Left cardiac atrium (tissue), 4 donors: ENCODE measurements around the gene ARHGEF4. TPM values are rescaled to one million over a fixed set of nuclear protein-coding genes. Genes with fewer than 3 reads are reported as not detected.

Experiments used
- ATAC-seq, 2 donors: fragments of 200-7000 bp; cut with Tn5 transposase; one replicate each; pipeline ENCODE4 v1.9.1; 2020; ENCODE audit warnings: mild to moderate bottlenecking in 2 of 2, moderate library complexity in 2 of 2
- DNase-seq: peaks from one replicate; pipeline ENCODE4 v3.0.0-alpha.2; 2020
- intact Hi-C, 2 donors: fragments of 100-400 bp; cut with DNase I; formaldehyde crosslinking; loops; one replicate each; pipeline versions ENCODE4 v1.14.1 to v1.15.1; 2022 to 2023
- total RNA-seq, 2 donors: library from RNA; stranded (reverse); fragmentation: NEBNext Ultra II Directional; extraction: Animal tissue kit (Norgen Biotek cat#: 25700); gene quantifications; one replicate each; pipeline ENCODE4 v1.2.1, GENCODE V29; 2021
- donor health status: DM: no; HTN: yes; CAD: no.
- donor health status: DM: no; HTN: yes; CAD: no; lungs with severe emphysema.
- donor health status: DM: yes; HTN: yes; CAD: no.
- donor health status: Dilated cardiomyopathy.

The ARHGEF4 gene
- total RNA-seq, 2 donors from 2014 or later: 3.9 to 8.3 TPM

DNA sequence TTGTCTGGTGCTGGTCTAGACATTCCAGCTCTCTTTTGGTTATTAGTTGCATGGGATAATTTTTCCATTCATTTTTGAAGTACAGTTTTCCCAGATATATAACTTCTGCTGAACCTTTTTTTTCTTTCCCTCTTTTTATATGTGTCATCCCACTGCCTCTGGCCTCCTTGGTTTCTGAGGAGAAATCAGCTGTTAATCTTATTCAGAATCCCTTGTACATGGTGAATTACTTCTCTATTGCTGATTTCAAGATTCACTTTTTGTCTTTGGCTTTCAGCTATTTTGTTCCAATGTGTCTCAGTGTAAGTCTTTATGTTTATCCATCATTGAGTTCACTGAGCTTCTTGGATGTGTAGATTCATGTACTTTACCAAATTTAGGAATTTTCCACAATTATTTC lies 99.7 kb downstream of the ARHGEF4 start:
- ATAC-seq (no peak), DNase-seq (no peak)
- intact Hi-C loops: no loop called here

GRCh38 chr2:130947967-130948366 lies 111.3 kb downstream of the ARHGEF4 start:
- ATAC-seq (no peak), DNase-seq (no peak)
- intact Hi-C loops: no loop called here

GRCh38 chr2:130949954-130950353 lies 113.2 kb downstream of the ARHGEF4 start:
- DNase-seq (no peak), ATAC-seq (no peak)
- intact Hi-C loops: no loop called here

- ATAC-seq (no peak), DNase-seq (no peak)
- intact Hi-C loops: no loop called here
These were observed 114.3 kb downstream of the ARHGEF4 start for GRCh38 chr2:130951018-130951417.

DNA sequence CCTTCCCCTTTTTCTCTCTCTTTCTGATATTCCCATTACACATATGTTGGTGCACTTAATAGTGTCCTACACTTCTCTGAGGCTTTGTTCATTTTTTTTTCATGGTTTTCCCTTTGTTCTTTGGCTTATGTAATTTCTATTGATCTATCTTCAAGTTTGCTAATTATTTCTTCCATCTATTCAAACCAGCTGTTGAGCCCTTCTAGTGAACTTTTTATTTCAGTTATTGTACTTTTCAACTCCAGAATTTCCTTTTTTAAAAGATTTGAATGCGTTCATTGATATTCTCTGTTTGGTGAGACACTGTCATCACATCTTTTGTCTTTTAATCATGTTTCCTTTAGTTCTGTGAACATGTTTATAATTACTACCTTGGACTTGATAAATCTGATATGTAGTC lies 118.2 kb downstream of the ARHGEF4 start:
- ATAC-seq (no peak), DNase-seq (no peak)
- intact Hi-C loops: no loop called here

DNA sequence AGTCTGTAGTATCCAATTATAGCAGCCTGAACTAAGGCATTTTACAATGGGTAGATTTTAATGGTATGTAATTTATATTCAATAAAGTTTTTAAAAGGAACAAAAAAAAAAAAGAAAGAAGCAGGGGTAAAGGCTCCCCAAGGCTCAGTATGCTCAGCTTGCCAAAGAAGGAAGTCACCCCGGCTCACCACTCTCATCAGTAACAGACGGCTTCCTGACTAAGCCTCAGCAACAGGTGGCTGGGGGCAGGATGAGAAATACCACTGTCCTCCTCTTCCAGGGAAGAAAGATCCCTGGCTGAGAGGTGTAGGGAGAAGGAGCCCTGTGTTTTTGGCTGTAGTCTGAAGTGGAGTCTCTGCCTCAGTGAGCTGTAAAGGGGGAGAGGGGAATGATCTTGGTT lies 121.2 kb downstream of the ARHGEF4 start:
- intact Hi-C loops: no loop called here
- no peak for DNase-seq
- no peak for ATAC-seq

GRCh38 chr2:130963196-130963848 lies 126.6 kb downstream of the ARHGEF4 start:
- DNase-seq (no peak), ATAC-seq (no peak)
- intact Hi-C loops: no loop called here

GRCh38 chr2:130963849-130964793 lies 127.4 kb downstream of the ARHGEF4 start:
- intact Hi-C loops: no loop called here
- DNase-seq (no peak), ATAC-seq (peak; percentile 61 to 71)

GRCh38 chr2:130964931-130965330 lies 128.2 kb downstream of the ARHGEF4 start:
- no peak for DNase-seq
- ATAC-seq: no peak
- intact Hi-C loops: no loop called here

- no peak for DNase-seq
- no peak for ATAC-seq
- intact Hi-C loops: no loop called here
These were observed 129.5 kb downstream of the ARHGEF4 start for GRCh38 chr2:130966149-130966774.

GRCh38 chr2:130966775-130967490 lies 130.2 kb downstream of the ARHGEF4 start:
- intact Hi-C loops: no loop called here
- no peak for ATAC-seq
- no peak for DNase-seq

DNA sequence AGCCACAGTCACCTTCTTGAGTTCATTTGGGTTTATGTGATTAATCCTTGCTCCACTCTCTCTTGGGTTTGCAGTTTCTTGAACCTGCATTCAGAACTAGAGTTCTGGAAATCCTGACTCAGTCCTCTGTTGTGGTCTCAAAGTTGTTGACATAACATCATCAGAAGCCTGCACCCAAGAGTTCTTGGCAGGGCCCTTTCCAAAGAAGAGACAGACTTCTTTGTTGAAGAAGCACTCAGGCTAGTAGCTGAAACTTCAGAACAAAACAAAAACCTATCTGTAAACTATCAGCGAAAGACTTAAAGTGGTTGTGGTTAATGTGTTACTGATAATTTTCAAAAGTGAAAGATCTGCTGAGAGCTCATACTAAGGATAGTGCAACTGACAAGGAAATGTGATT lies 135.7 kb downstream of the ARHGEF4 start:
- no peak for DNase-seq
- intact Hi-C loops: no loop called here

GRCh38 chr2:130975729-130976128 lies 139.0 kb downstream of the ARHGEF4 start:
- intact Hi-C loops: no loop called here
- no peak for ATAC-seq
- no peak for DNase-seq

More for the DNA sequence above, 135.7 kb downstream of the ARHGEF4 start:
- no peak for ATAC-seq

- ATAC-seq (no peak), DNase-seq (no peak)
- intact Hi-C loops: no loop called here
These were observed 140.0 kb downstream of the ARHGEF4 start for GRCh38 chr2:130976591-130977237.

DNA sequence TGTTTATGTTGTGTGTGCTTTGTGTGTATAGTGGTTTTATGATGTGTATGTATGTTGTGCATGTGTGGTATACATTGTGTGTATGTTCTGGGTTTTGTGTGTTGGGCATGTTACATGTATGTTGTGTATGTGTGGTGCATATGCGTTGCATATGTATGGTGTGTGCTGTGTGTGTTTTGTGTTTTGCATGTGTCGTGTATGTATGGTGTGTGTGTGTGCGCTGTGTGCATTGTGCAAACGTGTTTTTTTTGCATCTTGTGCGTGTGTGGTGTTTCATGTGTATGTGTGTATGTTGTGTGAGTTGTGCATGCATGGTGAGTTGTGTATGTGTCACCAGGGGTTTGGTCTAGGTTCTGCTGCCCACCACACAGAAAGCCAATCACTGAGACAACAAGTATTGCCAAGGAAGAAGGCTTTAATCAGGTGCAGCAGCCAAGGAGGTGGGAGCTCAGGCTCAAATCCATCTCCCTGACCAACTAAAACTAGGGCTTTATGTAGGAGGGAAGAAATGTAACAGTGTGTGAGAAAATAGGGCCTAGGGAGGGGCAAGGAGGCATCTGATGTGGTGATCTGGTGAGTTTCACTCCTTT lies 140.8 kb downstream of the ARHGEF4 start:
- no peak for DNase-seq
- no peak for ATAC-seq
- intact Hi-C loops: no loop called here

- intact Hi-C loops: no loop called here
- no peak for ATAC-seq
These were observed 145.0 kb downstream of the ARHGEF4 start for GRCh38 chr2:130981667-130982066.

DNA sequence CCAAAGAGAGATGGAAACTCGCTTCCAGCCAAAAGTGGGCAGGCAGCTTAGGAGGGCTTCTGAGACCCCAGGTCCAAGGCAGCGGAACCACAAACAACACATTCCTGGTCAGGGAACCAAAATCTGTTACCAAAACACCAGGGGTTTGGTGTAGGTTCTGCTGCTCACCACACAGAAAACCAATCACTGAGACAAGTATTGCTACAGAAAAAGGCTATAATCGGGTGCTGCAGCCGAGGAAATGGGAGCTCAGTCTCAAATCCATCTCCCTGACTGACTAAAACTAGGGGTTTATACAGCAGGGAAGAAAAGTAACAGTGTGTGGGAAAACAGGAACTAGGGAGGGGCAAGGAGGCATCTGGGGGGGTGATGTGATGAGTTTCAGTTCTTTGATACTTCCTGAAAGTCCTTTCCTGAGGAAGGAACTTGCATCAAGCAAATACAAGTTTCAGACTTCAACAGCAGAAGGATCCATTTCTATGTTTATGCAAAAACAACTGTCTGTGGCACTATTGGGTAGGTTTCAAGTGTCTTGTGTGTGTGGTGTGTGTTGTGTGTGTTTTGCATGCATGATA lies 148.6 kb downstream of the ARHGEF4 start:
- intact Hi-C loops: no loop called here
- no peak for DNase-seq
- no peak for ATAC-seq

More at GRCh38 chr2:130981667-130982066, 145.0 kb downstream of the ARHGEF4 start:
- DNase-seq: no peak
